Body of pancreas (tissue), 4 donors: ENCODE data around the gene KRTAP10-12.

Experiments used
- CTCF ChIP-seq, 7 experiments: fragments of 450-650 bp in 4 of 7; fragments of 200-600 bp in 3 of 7; sonication (generic) in 3 of 7; IDR thresholded peaks; one replicate each; pipeline ENCODE4 v1.5.1; 2016 to 2019; ENCODE audit warnings: antibody characterized with exemption in 7 of 7
- POLR2A ChIP-seq, 3 donors: fragments of 450-650 bp; IDR thresholded peaks; one replicate each; pipeline ENCODE4 v1.6.1; 2016; ENCODE audit warnings: antibody characterized with exemption in 3 of 3, mild to moderate bottlenecking in 2 of 3

- no peak for TF ChIP-seq CTCF (IDR thresholded peaks at IDR 0.05)
- no peak for TF ChIP-seq POLR2A (IDR thresholded peaks at IDR 0.05)
These were observed 13.9 kb downstream of the KRTAP10-12 start for GRCh38 chr21:44710756-44711326.
